GM21737 (cell line): ENCODE results near the gene SLC19A1.

Experiments
- ATAC-seq: cut with Tn5 transposase; IDR thresholded peaks from one replicate; pipeline ENCODE4 v1.9.1; 2021; ENCODE audit warnings: mild to moderate bottlenecking, moderate library complexity; ENCODE audit not compliant: unreplicated experiment

SLC19A1 gene

DNA sequence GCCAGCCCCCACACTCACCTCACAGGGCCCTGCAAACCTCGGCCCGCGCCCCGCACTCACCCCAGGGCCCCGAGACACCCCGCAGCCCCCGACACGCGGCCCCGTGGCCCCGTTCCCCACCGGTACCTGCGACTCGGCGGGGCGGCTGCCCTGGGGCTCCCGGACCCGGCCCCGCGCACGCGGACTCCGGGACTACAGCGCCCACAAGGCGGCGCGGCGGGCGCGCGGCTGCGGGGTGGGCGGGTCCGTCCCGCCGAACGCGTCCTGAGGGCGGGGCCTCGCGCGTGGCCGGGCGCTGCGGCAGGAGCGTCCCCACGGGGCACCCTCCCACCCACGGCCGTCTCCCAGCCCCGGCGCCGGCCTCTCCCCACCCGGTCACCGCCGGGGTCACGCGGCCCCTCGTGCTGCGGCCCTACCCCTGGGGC, at the start of gene SLC19A1:
SLC19A1 (minus strand) TSS at position 199 of the 425 bp plus-strand sequence. CDS start 4,481 bp downstream, outside the sequence.
- ATAC-seq = peak; percentile 69

DNA sequence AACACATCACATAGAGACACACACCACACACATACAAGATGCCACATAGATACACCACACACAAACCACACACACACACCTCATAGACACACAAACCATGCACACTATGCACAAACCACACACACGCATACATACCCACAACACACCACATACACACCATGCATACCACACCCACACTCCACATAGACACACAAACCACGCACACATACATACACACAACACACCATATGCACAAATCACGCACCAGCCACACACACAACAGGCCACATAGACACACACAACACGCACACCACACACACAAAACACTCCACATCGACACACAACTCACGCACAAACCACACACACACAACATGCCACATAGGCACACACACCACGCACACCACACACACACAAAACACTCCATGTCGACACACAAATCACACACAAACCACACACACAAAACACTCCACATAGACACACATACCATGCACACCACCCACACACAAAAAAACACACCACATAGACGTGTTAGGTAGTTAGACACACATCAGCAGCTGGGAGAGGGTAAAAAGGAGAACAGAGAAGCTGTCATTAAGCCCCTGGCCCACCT, 49.5 kb upstream of the SLC19A1 start:
- ATAC-seq = no peak

DNA sequence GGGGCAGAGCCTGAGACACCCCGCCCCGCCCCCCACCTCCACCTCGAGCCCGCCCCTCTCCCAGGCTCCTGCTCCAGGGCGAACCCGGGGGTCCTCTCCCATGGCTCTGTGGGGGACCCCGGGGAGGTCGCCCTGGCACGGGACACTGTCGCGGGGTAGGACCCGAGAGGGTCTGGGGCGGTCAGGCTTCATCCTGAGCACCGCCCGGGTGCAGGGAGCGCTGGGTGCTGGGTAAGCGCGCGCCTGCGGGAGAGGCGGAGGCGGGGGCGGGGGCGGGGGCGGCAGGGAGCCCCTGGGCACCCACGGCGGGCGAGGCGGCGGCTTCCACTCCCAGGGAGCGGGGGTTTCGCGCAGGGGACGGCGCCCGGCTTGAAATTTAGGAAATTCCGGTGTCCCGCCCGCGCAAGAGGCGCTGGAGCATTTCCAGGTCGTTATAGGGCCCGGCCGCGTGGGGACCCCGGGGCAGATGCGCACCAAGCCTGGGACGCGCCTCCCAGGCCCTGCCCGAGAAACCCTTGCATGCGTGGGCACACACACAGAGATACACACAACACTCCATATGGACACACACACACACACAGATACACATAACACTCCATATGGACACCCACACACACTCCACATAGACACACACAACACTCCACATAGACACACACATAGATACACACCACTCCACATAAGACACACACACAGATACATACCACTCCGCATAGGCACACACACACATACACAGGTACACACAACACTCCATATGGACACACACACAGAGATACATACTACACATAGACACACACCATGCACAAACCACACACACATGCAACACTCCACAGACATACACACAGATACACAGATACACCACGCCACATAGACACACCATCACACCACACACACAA, 48.7 kb upstream of the SLC19A1 start:
- no peak for ATAC-seq

DNA sequence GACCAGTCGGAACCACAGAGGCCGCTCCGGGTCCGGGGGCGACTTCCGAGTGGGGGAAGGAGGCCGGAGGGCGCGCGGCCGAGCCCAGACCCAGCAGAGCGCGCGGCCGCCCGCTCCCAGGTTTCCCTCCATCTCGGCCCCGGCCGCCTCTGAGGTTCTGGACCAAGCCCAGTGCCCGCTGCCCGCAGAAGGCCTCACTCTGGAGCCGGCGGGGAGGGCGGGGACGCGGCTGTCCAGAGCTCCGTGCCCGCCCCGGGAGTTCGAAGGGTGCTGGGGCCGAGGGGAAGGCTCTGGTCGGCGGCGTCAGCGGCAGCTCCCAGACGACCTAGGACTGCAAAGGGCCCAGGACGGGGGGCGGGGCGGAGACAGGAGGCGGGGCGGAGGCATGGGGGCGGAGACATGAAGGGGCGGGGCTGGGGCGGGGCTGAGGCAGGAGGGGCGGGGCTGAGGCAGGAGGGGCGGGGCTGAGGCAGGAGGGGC, 48.0 kb upstream of the SLC19A1 start:
- ATAC-seq = no peak

DNA sequence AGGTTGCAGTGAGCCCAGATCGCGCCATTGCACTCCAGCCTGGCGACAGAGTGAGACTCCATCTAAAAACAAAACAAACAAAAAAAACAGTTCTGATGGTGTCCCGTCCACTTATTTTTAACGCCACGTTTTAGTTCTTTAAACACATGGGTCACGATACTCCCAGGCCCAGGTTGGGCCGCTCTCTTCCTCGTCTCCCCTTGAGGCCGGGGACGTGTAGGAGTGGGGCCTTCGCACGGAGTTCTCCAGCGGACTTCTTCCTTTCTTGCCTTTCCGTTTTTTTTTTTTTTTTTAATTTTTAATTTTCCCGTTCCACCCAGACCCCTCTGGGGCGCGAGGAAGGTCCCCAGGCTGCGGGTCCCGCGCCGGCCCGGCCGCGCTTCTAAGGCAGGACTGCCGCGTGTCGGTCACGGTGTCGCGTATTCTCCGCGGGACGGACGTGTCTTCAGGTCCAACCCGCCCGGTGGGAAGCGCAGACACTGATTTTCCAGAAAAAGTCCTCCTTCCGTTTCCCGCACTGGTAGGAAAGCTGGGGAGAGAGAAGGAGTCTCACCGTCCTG, 47.5 kb upstream of the SLC19A1 start:
- no peak for ATAC-seq

DNA sequence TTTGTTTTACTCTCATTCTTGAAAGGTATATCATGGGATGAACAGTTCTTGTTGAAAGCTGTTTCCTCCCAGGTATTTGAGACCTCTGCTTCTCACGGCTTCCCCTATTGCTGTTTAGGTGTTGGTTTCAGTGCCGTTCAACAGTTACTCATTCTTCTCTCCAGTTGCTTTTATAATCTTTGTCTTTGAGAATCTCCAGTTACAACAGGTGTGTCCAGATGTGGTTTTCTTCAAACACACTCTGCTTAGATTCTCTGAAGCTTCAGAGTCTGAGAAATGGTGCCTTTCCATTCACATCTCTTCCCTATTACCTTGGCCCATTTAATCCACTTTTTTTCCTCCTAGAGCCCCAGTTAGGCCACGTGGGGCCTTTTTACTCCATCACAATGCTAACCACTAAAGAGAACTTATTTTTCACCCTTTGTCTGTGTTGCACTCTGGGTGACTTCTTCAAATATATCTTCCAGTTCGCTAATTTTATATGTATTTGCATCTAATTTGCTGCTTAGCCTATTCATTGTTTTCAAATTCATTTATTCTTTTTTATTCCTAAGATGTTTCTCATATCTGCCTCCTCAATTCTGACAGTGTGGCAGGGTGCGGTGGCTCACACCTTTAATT, 46.7 kb upstream of the SLC19A1 start:
- ATAC-seq = no peak

DNA sequence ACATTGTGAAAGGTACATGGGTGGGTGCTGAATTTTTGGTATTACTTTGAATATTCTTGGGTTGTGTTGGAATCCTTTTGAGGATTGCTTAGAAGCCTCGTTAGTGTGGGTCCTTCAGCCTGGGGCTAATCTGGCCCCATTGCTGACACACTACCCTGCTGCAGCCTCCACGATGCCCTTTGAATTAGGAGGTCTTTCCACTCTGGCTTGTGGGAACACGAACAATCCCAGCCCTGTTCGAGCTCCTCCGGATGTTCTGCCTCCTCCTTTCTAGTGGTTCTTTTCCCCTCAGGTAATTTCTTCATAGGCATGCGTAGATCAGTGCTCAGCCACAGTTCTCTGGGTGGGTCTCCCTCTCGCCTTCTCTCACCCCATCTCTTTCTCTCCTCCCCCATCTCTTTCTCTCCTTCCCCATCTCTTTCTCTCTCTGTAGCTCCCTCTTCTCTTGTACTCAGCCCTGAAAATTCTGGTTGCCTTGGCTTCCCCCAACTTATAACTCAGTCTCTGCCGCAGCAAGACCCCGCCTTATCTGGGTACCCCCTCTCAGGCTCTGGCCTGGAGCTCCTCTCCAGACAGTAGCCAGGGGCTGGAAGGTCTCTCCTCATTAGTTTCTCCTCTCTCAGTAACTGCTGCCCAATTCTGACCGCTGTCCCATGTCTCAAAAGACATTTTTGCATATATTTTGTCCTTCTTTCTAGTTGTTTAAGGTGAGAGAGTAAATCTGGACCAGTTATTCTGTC, 46.0 kb upstream of the SLC19A1 start:
- no peak for ATAC-seq

DNA sequence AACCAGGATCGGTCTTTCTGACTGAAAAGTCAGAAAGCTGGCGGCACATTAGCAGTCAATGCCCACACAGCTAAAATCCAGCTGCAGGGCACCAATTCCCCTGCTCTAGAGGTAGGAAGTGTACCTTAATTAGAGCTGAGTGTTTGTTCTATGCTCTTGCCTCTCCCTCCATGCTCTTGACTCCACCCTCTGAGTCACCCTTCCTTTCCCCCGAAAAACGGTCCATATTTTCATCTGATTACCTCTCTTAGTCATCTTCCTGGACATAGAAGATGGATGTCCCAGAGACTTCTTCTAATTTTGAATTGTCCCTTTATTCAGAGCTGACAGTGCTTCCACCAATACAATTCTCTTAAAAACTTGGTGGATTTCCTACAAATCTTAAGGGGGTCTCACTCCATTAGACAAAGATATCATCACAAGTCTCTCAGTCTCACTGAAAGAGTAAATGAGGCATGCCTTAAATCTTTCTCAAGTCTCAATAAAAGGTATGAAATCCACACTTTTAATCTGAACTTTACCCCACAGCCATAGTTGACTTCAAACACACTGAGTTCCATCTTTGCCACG, 44.1 kb upstream of the SLC19A1 start:
- ATAC-seq = no peak

DNA sequence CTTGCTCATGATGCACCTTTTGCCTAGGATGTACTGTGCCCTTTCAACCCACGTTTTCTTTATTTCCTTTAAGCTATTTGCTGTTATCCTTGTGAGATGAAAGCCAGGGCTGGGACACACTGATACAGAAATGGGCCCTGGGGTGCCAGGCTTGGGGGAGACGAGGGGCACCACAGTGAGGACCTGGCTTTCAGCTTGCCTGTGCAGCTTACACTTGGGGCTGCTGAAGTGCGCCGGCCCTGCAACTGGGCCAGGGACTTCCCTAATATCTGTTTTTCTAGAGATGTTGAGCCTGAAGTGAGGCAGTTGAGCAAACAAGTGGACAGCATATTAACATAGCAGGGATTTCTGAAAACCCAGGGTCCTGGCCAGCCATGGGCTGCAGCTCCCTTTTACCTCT, 42.5 kb upstream of the SLC19A1 start:
- no peak for ATAC-seq

DNA sequence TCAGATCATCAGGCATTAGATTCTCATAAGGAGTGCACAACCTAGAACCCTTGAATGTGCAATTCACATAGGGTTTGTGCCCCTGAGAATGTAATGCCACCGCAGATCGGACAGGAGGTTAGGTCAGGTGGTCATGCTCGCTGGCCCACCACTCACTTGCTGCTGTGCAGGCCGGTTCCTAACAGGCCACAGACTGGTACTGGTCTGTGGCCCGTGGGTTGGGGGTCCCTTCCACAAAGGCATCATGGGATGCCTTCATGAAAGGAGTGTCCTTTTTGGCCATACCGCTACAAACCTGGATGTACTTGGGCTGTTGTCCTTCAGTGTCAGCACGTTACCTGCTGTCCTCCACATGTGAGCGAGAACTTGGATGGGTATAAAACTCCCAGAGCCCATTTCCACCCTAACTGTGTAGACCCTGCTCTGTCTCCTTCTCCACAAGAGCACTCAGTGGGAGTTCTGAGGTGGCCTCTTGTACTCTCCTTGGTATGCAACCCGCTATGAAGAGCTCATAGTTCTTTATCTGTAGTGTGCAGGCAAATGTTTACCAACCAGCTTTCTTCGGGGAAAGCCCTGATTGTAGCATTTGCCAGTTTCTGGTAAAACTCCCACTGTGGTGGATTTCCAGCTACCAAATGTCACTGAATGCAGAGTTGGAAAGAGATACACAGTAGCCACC, 41.7 kb upstream of the SLC19A1 start:
- ATAC-seq = no peak

DNA sequence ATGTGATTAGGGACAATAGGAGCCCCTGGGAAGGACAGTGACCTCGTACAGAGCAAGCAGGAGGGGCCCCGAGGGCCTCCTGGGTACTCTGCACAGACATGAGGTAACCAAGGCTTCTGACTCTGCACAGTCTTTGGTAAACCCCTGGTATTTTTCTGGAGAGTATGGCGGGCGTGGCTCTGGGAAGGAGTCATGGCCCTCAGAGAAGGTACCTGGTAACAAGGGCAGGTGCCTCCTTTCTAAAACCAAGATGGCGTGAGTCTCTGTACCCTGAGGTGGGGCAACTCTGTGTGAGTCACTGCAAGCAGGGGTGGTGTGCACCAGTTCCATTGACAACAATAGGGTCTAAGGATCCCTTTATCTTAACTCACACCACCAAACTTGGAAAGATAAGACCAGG, 39.9 kb upstream of the SLC19A1 start:
- no peak for ATAC-seq

DNA sequence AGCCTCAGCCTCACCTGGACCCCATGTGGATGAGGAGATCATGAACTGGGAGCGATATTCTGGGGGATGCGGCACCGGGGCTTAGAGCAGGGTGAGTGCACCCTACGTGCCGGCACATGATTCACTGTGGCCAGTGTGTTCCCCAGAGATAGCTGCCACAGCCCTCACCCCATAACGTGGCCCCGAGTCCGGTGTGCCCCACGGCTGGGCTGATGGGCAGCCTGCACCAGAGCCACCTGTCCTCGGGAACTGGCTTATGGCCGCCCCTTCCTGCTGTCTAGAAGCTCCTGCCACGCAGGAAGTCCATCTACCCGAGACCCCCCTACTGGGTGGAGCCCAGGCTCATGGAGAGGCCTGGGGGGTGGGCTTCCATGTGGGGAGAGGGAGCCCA, 39.1 kb upstream of the SLC19A1 start:
- no peak for ATAC-seq

DNA sequence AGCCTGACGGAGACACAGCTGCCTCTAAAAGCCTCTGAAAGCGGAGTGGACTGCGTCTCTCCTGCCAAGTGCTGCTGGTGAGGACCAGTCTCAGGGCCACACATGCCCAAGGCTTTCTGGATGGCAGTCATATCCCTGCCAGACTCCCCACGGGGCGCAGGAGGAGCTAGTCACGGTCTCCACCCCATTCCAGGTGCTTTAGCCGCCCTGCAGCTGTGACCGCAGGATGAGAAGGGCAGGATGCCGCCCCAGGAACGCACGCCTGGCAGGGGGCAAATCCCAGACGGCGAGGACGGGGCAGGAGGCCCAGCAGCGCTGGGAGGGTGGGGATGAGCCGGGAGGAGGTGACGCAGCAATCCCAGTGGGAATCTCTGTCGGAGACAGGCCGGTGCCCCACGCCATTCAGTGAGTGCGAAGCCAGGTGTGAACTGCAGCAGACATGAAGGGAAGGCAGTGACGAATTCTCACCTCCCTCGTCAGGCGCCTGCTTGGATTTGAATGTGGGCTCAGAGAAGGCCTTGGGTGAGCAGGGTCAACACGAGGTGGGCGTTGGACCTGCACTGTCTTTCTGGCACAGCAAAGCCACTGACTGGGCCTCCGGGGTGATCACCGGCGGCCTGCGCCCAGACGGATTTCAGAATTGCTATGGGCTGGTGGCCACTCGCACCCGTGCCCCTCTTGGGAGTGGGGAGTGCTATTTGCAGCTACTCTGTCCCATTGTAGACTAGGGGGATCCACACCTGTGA, 38.5 kb upstream of the SLC19A1 start:
- no peak for ATAC-seq

DNA sequence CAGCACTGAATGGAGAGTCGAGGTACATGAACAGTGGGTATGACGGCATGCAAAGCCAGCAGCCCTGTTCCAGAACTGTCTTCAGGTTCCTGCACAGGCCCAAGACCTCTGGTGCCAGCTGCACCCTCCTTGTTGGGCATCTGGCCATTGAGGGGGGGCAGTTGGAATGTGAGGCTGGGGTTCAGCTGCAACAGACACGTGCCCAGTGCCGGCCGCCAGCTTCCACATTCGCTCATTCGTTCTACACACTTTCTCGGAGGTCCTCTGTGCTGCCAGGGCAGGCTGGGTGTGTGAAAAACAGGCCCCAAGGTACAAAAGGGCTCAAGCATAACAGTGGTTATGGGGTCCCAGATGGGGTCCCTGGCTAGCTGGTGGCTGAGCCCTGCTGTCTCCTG, 37.9 kb upstream of the SLC19A1 start:
- no peak for ATAC-seq

DNA sequence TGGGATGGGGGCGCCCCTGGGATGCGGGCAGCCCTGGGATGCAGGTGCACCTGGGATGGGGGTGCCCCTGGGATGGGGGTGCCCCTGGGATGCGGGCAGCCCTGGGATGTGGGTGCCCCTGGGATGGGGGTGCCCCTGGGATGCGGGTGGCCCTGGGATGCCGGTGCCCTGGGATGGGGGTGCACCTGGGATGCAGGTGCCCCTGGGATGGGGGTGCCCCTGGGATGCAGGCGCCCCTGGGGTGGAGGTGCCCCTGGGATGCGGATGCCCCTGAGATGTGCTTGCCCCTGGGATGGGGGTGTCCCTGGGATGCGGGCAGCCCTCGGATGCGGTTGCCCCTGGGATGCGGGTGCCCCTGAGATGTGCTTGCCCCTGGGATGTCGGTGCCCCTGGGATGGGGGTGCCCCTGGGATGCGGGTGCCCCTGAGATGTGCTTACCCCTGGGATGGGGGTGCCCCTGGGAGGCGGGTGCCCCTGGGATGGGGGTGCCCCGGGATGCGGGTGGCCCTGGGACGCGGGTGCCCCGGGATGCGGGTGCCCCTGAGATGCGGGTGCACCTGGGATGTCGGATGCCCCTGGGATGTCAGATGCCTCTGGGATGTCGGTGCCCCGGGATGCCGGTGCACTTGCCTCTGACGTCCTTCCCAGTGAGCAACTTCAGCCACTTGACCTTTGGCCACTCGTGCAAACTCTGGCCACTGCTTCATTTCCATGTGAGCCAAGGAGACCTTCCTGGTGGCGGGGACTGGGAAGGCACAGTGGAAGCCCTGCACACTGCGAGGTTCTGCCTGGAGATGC, 37.3 kb upstream of the SLC19A1 start:
- ATAC-seq = no peak

DNA sequence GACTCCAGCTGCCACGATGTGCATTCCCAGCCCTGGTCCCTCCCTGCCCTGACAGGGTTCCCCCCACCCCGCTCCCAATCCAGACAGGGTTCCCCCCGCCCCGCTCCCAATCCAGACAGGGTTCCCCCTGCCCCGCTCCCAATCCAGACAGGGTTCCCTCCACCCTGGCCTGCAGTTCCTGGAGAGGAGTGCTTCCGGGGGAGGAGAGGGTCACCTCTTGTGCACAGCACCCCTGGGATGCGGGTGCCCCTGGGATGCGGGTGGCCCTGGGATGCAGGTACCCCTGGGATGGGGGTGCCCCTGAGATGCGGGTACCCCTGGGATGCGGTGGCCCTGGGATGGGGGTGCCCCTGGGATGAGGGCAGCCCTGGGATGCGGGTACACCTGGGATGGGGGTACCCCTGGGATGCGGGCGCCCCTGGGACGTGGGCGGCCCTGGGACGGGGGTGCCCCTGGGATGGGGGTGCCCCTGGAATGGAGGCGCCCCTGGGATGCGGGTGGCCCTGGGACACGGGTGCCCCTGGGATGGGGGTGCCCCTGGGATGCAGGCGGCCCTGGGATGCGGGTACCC, 36.7 kb upstream of the SLC19A1 start:
- no peak for ATAC-seq

DNA sequence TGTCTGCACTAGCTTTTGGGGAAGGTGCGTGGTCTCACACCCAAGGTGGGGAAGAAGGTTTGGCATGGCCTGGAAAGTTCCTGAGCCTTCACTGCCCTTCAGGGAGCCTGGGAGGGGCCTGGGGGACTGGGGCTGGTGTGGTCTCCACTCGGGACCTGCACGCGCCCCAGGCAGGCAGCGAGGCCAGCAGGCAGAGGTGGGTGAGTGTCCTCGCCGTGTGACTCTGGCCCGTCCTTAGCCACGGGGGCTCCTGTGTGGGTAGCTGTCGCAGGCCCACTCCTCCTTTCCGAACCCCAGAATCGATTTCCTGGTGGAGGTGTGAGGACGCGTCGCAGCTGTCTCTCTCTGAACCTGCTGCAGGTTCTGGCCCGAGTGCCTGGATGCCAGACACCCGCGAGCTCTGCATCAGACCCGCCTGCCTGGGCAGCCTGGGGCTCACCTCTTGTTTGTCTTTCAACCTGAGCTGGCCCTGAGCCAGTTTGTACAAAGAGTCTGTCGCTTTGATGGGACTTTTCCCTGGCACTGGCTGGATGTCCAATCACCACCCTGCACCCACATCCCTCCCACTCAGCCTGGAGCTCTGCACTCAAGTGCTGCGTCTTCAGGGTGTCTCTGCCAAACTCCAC, 36.0 kb upstream of the SLC19A1 start:
- no peak for ATAC-seq

DNA sequence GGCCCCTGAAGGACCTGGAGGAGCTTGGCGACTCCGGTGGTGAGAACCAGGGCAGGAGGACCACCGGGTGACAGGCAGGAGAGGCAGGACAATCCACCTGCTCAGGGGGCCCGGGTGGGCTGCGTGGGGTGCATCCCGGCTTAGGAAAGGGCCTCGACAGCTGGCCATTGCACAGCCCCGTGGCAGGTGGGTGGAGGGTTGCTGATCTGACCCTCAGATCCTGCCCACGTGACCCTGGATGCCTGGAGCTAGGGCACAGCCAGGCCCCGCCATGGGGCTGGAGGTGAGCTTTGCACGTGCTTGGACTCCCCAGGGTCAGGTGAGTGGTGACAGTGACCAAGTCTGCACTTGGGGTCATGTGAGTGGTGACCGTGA, 35.5 kb upstream of the SLC19A1 start:
- ATAC-seq = no peak
